ENCODE measurements around the gene LHFPL6.

LHFPL6 gene

GRCh38 chr13:39406688-39407087 lies 196.3 kb downstream of the LHFPL6 start:
- no peak for TF ChIP-seq MYC (IDR thresholded peaks at IDR 0.05; ENCODE audit: low read depth, low read length)
- DNase-seq (ENCODE audit: low read depth), result no peak
- H3K4me3 ChIP-seq (ENCODE audit: low read depth, low read length), result no peak overlapping the region

GRCh38 chr13:39405596-39406205 lies 197.3 kb downstream of the LHFPL6 start:
- no peak overlapping the region for H3K4me3 ChIP-seq (ENCODE audit: low read depth, low read length)
- no peak for DNase-seq (ENCODE audit: low read depth)
- TF ChIP-seq MAX (IDR thresholded peaks at IDR 0.05; ENCODE audit: low read depth, low read length), result no peak

- H3K4me3 ChIP-seq (ENCODE audit: low read depth, low read length), result no peak overlapping the region
- TF ChIP-seq POLR2A (IDR thresholded peaks at IDR 0.05; ENCODE audit: extremely low read depth, insufficient read length), result no peak
- TF ChIP-seq MAX (IDR thresholded peaks at IDR 0.05; ENCODE audit: low read depth, low read length), result no peak
- TF ChIP-seq CTCF (IDR thresholded peaks at IDR 0.05; ENCODE audit: low read depth, low read length), result no peak
- TF ChIP-seq MYC (IDR thresholded peaks at IDR 0.05; ENCODE audit: low read depth, low read length), result no peak
- no peak for DNase-seq (ENCODE audit: low read depth)
Measured at GRCh38 chr13:39405107-39405506, 197.9 kb downstream of the LHFPL6 start.

GRCh38 chr13:39403106-39403505 lies 199.9 kb downstream of the LHFPL6 start:
- DNase-seq (ENCODE audit: low read depth), result no peak
- TF ChIP-seq POLR2A (IDR thresholded peaks at IDR 0.05; ENCODE audit: extremely low read depth, insufficient read length) (no peak), MAX (IDR thresholded peaks at IDR 0.05; ENCODE audit: low read depth, low read length) (no peak), CTCF (IDR thresholded peaks at IDR 0.05; ENCODE audit: low read depth, low read length) (no peak), MYC (IDR thresholded peaks at IDR 0.05; ENCODE audit: low read depth, low read length) (no peak)
- H3K4me3 ChIP-seq (ENCODE audit: low read depth, low read length), result no peak overlapping the region

- TF ChIP-seq MYC (IDR thresholded peaks at IDR 0.05; ENCODE audit: low read depth, low read length) (no peak), MAX (IDR thresholded peaks at IDR 0.05; ENCODE audit: low read depth, low read length) (no peak), CTCF (IDR thresholded peaks at IDR 0.05; ENCODE audit: low read depth, low read length) (no peak), POLR2A (IDR thresholded peaks at IDR 0.05; ENCODE audit: extremely low read depth, insufficient read length) (no peak)
- no peak for DNase-seq (ENCODE audit: low read depth)
- no peak overlapping the region for H3K4me3 ChIP-seq (ENCODE audit: low read depth, low read length)
Measured at GRCh38 chr13:39402221-39402970, 200.6 kb downstream of the LHFPL6 start.

- peak; percentile 86 for DNase-seq (ENCODE audit: low read depth)
- TF ChIP-seq MAX (IDR thresholded peaks at IDR 0.05; ENCODE audit: low read depth, low read length), result peak; percentile 24; the same call in 1 of the 2 replicates
- no peak for TF ChIP-seq POLR2A (IDR thresholded peaks at IDR 0.05; ENCODE audit: extremely low read depth, insufficient read length)
- H3K4me3 ChIP-seq (ENCODE audit: low read depth, low read length), result no peak overlapping the region
Measured at GRCh38 chr13:39401756-39402155, 201.2 kb downstream of the LHFPL6 start.

- DNase-seq (ENCODE audit: low read depth), result peak; percentile 41
- H3K4me3 ChIP-seq (ENCODE audit: low read depth, low read length), result no peak overlapping the region
- no peak for TF ChIP-seq MYC (IDR thresholded peaks at IDR 0.05; ENCODE audit: low read depth, low read length)
- TF ChIP-seq POLR2A (IDR thresholded peaks at IDR 0.05; ENCODE audit: extremely low read depth, insufficient read length), result no peak
- no peak for TF ChIP-seq MAX (IDR thresholded peaks at IDR 0.05; ENCODE audit: low read depth, low read length)
- TF ChIP-seq CTCF (IDR thresholded peaks at IDR 0.05; ENCODE audit: low read depth, low read length), result no peak
Measured at GRCh38 chr13:39401046-39401705, 201.8 kb downstream of the LHFPL6 start.
